Motor neuron (in vitro differentiated cells): ENCODE results near the gene ZNF385B. TPM values are rescaled to one million over a fixed set of nuclear protein-coding genes. Genes with fewer than 3 reads are reported as not detected.
"Not testable (repeated sequence)": the region's sequence is repeated elsewhere in the genome, so short reads cannot be mapped to it uniquely, and the experiment has no call there.

ENCODE experiments used
- ATAC-seq, 8 experiments: fragments of 200-7000 bp; cut with Tn5 transposase; replicated peaks in 6 of 8; 2 replicates each; pipeline ENCODE4 v1.8.0; 2021; ENCODE audit warnings: mild to moderate bottlenecking in 8 of 8, moderate library complexity in 8 of 8
- H3K27ac ChIP-seq, 2 donors: fragments of 250-450 bp; sonication (Bioruptor Pico); 2 replicates each; pipeline ENCODE4 v1.9.0; 2021; ENCODE audit warnings: antibody characterized with exemption in 2 of 2, mild to moderate bottlenecking in 2 of 2, moderate library complexity in 1 of 2
- H3K4me1 ChIP-seq, 2 donors: fragments of 250-450 bp; sonication (Bioruptor Pico); replicated peaks in 1 of 2; 2 replicates each; pipeline ENCODE4 v1.6.1; 2021; ENCODE audit warnings: antibody characterized with exemption in 2 of 2, mild to moderate bottlenecking in 2 of 2, moderate library complexity in 1 of 2
- H3K4me3 ChIP-seq, 5 donors: fragments of 250-450 bp; sonication (Bioruptor Pico); 2 replicates each; pipeline ENCODE4 v1.9.0; 2021; ENCODE audit warnings: antibody characterized with exemption in 5 of 5, mild to moderate bottlenecking in 5 of 5, moderate library complexity in 4 of 5
- WGBS, 10 experiments: fragments of 450-650 bp; shearing (Covaris generic); methylation state at CpG; one replicate each; pipeline ENCODE4 v1.0.0; 2022; 5-methylcytosine and 5-hydroxymethylcytosine counted together
- in situ Hi-C, 9 experiments: fragments of 400-800 bp; cut with MboI; loops; one replicate each; pipeline ENCODE4 v1.15.0; 2021; ENCODE audit warnings: low sequenced_read_pairs in 9 of 9, low pct_unique_long_range_greater_than_20kb in 2 of 9; ENCODE audit not compliant: unreplicated experiment in 9 of 9
- total RNA-seq, 8 experiments: library from RNA; unstranded; fragments of 300-600 nt; gene quantifications; 2 replicates each; pipeline versions ENCODE4 v1.2.3 to v1.2.4, GENCODE V29; 2022

ZNF385B gene
- 1 to 10 TPM in 2 of 8 experiments, under 1 TPM in 4, not detected in 2; 0.14 to 1.6 (median 0.74) TPM for total RNA-seq

DNA sequence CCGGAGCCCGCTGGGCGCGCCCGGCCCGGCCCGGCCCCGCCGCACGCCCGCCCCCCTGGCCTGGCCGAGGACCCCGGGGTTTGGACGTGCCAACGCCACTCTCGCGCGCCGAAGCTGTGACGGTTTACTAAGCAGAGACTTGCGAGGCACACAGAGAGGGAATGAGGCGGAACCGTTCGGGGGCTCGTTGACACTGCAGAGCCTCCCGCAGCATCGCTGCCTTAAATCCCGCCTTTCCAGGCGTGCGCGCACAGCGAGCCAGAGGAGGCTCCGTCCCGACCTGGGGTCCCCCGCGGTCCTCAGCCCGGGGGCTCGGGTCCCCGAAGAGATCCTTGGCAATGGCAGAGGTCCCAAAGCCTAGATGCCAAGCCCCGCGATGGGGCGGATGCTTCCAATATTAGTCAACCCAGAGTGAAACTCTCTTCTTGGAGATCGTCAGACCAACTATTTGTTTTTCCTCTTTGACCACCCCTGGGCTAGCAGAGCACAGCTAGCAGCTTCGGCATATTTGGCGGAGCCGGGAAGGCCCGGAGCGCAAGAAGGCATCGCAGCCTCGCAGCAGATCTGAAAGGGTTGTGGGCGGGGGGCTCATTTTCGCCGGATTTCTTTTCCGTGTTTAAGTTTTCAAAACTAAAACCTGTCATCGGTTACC, at the start of gene ZNF385B:
Gene ZNF385B, minus strand, starts transcription at position 197 of the 652 bp plus-strand sequence.
- 0 to 16% (median 8%) methylated on average over 1 to 14 of the region's 55 CpGs; no CpG with 5 or more reads in 1 of the 10 experiments for WGBS, 10 experiments
- peak; percentile 43 to 82 (median 78) for ATAC-seq
- Histone ChIP-seq H3K4me1 (peaks cover 0 to 3% of the 10 kb centered on the region in 2 donors), H3K4me3 (peak within 1 kb of the TSS; percentile 38 to 73 (median 46)), H3K27ac (no peak within 1 kb of the TSS)
- in situ Hi-C loops = no loop called here

DNA sequence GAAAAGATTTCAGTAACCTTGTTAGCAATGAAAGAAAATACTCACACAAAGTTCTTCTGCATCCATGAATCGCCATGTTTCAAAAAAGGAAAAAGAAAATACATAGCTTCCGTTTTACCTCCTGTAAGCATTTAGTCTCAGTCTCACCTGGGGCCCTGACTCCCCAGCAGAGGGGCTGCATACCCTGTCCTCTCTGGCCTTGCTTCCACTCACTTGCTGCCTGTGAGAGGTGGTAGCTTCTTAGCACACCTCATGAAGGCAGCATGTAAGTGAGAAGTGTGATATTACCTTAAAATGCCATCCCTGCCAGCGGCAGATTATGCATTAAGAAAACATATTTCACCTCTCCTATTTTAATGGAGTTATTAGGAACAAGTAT, 49.3 kb upstream of the ZNF385B start:
- Histone ChIP-seq H3K4me3 (no peak overlapping the region), H3K27ac (no peak overlapping the region), H3K4me1 (no peaks in the 10 kb centered on the region)
- WGBS, 10 experiments = 43 to 80% (median 63%) methylated on average over 1 to 3 of the region's 3 CpGs; no CpG with 5 or more reads in 2 of the 10 experiments
- in situ Hi-C loops = no loop called here
- no peak for ATAC-seq

DNA sequence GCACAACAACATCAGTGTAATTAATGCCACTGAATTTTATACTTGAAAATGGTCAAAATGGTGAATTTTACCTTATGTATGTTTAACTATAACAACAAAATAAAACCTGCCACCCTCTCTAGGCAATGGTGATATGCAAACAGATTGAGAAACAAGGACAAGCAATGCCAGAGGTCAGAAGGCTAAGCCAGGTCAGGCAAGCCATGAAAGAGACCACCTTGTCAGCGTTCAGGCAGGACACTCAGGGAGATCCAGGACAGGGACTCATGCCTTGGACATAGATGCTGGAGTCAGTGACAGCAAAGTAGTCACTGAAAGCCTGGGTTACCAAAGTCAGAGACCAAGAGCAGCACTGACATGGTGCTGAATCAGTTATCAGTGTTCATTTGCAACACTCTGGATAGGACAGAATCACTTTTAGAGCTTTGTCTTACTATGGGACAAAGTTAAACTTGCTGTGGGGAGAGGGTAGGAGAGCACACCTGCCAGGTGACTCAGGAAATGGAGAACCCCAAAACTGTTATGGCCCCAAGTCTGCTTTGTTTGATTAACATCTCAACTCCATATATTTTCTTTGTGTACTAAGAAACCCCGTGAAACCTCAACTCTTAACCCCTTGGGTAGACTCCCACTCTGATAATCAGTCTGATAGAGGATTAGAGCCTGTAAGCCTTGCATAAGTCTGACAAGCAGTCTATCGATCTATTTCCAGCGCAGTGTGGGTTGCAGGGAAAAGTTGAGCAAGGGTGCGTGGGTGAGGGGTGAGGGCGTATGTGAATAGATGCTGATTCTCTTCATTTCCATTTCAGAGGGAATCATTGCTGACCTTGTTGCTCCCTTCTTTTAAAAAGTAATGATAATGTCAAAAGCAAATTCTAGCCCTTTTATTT, 48.7 kb upstream of the ZNF385B start:
- WGBS, 10 experiments = 22 to 74% (median 38%) methylated on average over 2 to 4 of the region's 6 CpGs; no CpG with 5 or more reads in 1 of the 10 experiments
- ATAC-seq = peak in 1 of 8 experiments; percentile 39
- Histone ChIP-seq H3K27ac (no peak overlapping the region), H3K4me3 (no peak overlapping the region), H3K4me1 (no peaks in the 10 kb centered on the region)
- in situ Hi-C loops = no loop called here

DNA sequence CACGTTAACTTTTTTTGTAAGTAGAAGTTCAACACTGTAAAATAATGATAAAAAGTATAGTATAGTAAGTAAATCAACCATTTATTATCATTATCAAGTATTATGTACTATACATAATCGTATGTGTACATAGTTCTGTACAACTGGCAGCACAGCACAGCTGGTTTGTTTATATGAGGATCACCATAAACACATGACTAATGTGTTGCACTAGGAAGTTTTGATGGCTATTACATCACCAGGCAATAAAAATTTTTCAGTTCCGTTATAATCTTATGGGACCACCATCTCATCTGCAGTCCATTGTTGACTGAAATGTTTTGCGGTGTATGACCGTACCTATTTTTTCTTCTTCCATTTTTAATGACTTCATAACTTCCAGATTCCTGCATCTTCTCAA, 39.2 kb upstream of the ZNF385B start:
- no peaks in the 10 kb centered on the region for H3K4me1 ChIP-seq
- WGBS, 10 experiments = 47 to 98% (median 87%) methylated on average over 2 to 5 of the region's 5 CpGs; no CpG with 5 or more reads in 1 of the 10 experiments
- no peak for ATAC-seq
- H3K27ac ChIP-seq = no peak overlapping the region
- no peak overlapping the region for H3K4me3 ChIP-seq
- in situ Hi-C loops = no loop called here

DNA sequence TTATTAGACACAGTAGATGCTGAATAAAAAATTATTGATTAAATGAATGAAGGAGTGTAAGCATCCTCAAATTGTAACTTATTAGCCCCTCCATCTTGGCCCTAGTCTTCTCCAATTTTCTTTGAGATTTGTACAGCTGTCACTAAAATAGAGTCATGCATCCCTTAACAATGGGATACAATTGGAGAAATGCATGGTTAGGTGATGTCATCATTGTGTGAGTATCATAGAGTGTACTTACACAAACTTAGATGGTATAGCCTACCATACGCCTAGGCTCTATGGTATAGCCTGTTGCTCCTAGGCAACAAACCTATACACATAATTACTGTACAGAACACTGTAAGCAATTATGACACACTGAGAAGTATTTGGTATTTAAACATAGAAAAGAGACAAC, 38.3 kb upstream of the ZNF385B start:
- no peak overlapping the region for H3K4me3 ChIP-seq
- H3K4me1 ChIP-seq = no peaks in the 10 kb centered on the region
- WGBS, 10 experiments = 86 to 100% (median 100%) methylated on average over 1 of the region's 1 CpG; no CpG with 5 or more reads in 5 of the 10 experiments
- H3K27ac ChIP-seq = no peak overlapping the region
- in situ Hi-C loops = no loop called here
- no peak for ATAC-seq

DNA sequence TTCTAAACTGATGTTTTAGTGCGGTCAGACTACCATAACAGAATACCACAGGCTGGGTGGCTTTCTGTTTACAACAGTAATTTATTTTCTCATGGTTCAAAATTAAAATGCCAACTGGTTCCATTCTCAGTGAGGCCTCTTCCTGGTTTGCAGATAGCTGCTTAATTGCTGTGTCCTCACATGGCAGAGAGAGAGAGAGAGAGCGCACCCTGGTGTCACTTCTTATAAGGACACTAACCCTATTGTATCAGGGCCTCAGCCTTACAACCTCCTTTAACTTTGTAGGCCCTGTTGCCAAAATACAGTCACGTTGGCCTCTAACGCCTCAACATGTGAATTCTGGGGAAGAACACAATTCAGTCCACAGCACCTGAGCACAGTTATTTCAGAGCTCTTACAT, 37.5 kb upstream of the ZNF385B start:
- in situ Hi-C loops = no loop called here
- Histone ChIP-seq H3K4me1 (no peaks in the 10 kb centered on the region), H3K4me3 (no peak overlapping the region), H3K27ac (no peak overlapping the region)
- ATAC-seq = peak in 3 of 8 experiments; percentile 98 to 100 (median 100)
- 29 to 92% (median 66%) methylated on average over 2 to 4 of the region's 4 CpGs; no CpG with 5 or more reads in 2 of the 10 experiments for WGBS, 10 experiments

DNA sequence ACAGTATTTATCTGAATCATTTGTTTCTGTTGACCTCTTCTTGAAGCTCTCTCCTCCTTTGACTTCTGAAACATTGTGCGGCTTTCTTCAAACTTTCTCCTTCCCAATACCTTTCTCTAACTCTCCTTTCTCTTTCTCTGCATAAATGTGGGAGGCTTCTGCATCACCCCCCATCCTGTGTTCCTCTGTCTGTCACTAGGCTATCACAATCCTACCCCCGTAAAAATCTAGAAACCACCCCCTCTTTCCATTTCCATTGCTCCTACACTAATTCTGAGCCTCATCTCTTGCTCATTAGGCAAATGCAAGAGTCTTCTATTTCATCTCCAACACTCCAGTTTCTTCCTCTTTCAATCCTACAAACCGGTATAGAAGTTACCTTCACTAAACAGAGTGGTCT, 32.2 kb upstream of the ZNF385B start:
- no peaks in the 10 kb centered on the region for H3K4me1 ChIP-seq
- no peak for ATAC-seq
- H3K4me3 ChIP-seq = no peak overlapping the region
- in situ Hi-C loops = no loop called here
- no peak overlapping the region for H3K27ac ChIP-seq
- 57 to 100% (median 87%) methylated on average over 2 to 3 of the region's 3 CpGs; no CpG with 5 or more reads in 1 of the 10 experiments for WGBS, 10 experiments

DNA sequence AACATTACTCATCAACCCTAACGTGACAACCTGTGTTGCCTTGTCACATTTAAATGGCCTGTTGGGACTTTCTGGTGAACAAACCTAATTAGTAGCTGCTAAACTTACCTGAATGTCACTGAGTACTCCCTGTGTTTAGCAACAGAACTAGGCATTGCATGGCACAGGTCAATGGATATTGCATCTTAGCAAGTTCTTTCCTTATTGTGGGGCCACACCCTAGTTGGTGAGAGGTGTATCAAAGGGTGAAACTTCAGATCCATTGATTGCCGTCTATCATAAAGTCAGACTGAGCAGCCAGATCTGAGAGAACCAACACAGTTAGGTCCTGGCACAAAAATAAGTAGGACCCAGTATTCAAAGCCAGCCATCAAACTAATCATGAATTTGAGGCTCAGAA, 29.8 kb upstream of the ZNF385B start:
- Histone ChIP-seq H3K4me1 (no peaks in the 10 kb centered on the region), H3K4me3 (no peak overlapping the region), H3K27ac (no peak overlapping the region)
- WGBS, 10 experiments = 17 to 90% (median 69%) methylated on average over 1 to 2 of the region's 2 CpGs; no CpG with 5 or more reads in 3 of the 10 experiments
- ATAC-seq = no peak
- in situ Hi-C loops = no loop called here

DNA sequence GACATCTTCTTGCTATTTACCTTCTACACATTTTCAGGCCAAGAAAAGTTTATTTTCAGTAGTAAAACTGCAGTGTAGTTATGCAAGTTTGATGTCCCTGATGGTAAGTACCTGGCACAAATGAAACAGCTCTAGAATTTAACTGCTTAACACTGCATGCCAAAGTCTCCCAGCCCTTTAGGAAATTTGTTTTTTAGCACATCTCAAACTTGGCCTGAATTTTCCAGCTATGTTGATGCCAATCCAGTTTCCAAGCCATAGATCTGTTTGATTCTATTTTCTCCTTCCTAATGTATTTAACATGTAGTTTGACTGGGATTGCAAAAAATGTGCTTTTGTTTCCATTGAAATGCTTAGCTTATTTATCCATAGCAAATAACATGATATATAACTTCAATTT, 29.3 kb upstream of the ZNF385B start:
- no peaks in the 10 kb centered on the region for H3K4me1 ChIP-seq
- H3K27ac ChIP-seq = no peak overlapping the region
- ATAC-seq = no peak
- no peak overlapping the region for H3K4me3 ChIP-seq
- in situ Hi-C loops = no loop called here

DNA sequence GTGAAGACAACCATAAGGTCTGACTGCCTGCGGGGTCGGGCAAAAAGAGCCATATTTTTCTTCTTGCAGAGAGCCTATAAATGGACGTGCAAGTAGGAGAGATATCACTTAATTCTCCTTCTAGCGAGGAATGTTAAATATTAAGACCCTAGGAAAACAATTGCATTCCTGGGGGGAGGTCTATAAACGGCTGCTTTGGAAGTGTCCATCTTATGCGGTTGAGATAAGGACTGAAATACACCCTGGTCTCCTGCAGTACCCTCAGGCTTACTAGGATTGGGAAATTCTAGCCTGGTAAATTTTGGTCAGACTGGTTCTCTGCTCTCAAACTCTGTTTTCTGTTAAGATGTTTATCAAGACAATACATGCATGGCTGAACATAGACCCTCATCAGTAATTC, 27.2 kb upstream of the ZNF385B start:
- in situ Hi-C loops, H3K4me3 ChIP-seq, ATAC-seq, H3K27ac ChIP-seq: not testable (repeated sequence)
- H3K4me1 ChIP-seq = peaks cover 9 to 11% of the 10 kb centered on the region in 2 donors
- 52 to 90% (median 86%) methylated on average over 2 to 6 of the region's 6 CpGs; no CpG with 5 or more reads in 3 of the 10 experiments for WGBS, 10 experiments

DNA sequence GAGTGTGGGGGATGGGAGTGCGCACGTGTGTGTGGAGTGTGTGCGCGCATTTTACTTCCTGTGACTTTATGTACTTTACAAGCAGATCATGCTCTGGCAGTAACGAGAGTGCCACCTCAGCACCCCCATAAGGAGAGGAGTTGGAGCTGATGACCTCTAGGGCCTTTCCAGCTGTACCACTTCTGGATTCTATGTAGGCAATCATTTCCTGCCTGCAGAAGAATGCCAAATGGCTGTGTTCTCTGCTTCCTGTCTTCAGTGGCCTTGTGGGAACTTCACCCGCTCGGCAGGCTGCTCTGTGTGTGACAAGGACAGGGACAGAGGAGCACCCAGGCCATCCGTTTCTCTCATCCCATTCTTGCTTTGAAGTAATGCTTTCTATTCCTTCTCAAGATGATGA, 22.8 kb upstream of the ZNF385B start:
- WGBS, 10 experiments = 67 to 86% (median 70%) methylated on average over 1 to 5 of the region's 8 CpGs; no CpG with 5 or more reads in 5 of the 10 experiments
- Histone ChIP-seq H3K4me1 (peaks cover 10 to 14% of the 10 kb centered on the region in 2 donors), H3K4me3 (no peak overlapping the region), H3K27ac (no peak overlapping the region)
- ATAC-seq = peak in 2 of 8 experiments; percentile 16 to 30
- in situ Hi-C loops = no loop called here

DNA sequence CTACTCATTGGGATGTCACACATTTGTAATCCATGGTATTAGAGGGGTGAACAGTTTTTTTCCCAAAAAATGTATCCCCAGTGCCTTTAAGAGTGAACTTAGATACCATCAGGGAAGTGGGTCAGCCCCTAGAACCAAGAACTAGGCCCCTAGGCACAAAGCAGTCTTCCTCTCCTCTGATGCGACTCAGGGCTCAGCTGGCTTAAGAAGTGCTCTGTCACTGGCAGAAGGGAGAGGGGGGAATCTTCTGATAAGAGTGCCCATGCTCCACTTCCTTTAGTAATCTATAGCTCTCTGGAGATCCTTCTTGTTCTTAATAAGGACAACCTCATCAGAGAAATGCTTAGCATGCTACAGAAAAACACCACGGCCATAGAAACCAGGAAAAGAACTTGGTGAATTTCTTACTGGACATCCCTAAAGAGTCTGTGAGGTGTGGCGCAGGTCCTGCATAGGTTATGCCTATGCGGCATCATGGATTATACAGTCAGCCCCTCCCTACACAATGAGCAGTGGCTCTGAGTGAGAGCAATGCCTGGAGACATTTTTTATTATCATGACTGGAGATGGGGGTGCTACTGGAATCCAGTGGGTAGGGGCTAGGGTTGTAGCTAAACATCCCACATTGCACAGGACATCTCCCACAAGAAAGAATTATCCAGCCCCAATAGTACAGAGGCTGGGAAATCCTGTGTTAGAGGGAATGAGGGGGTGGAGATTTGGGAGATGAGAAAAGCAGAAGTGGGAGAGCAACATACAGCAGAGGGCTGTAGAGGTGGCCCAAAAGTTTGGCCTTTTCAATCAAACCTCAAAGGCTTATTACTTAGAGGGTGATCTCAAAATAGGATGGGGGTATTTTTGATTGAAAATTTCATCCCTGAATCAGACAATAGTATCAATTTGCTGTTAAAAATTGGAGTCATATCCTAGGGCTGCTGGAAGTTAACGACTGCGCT, 21.7 kb upstream of the ZNF385B start:
- H3K4me1 ChIP-seq = peaks cover 10 to 14% of the 10 kb centered on the region in 2 donors
- H3K4me3 ChIP-seq = no peak overlapping the region
- WGBS, 10 experiments = 0 to 100% (median 80%) methylated on average over 1 to 5 of the region's 6 CpGs; no CpG with 5 or more reads in 1 of the 10 experiments
- in situ Hi-C loops = no loop called here
- H3K27ac ChIP-seq = no peak overlapping the region
- ATAC-seq = peak in 3 of 8 experiments; percentile 86 to 93 (median 89)
